HK-2 (cell line): ENCODE results near the gene MAP3K12.
"Not testable (repeated sequence)": the region's sequence is repeated elsewhere in the genome, so short reads cannot be mapped to it uniquely, and the experiment has no call there.

Source experiments
- DNase-seq: peaks from one replicate; pipeline ENCODE4 v3.0.0-alpha.2; 2018; ENCODE audit not compliant: unreplicated experiment

MAP3K12 gene

DNA sequence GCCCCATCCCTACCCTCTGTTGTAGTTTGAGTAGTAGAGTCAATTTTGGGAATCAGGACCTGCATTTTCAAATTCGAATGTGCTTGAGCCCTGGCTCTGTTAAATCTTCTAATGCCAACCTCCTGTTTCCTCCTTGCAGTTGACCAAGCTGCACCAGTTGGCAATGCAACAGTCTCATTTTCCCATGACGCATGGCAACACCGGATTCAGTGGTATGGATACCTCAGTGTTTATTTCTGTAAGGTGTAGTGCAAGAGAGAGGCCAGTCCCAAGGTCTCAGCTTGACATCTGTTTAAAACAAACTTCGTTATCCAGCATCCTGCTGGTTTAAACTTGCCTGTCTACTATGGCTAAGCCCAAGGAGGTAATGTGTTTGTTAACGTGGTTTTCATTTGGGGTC is 32.2 kb downstream of the MAP3K12 start:
- DNase-seq, result no peak

DNA sequence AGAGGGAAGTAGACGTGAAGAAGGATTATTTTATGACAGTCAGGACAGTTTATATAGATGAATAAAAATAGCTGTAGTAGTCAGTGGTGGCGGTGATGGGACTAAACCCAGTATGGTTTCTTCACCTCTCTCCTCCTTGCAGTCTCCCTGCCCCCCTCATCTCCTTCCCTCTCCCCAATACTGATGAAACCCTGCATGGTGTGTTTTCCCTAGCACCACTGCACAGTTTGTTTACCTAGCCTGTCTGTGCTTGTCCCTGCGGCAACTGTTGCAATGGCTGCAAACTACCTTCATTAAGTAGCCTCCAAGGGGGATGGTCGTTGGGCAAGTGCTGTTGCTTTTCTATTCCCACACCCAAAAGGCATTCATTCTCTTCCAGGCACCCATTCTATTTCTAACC is 32.6 kb downstream of the MAP3K12 start:
- DNase-seq, result no peak

DNA sequence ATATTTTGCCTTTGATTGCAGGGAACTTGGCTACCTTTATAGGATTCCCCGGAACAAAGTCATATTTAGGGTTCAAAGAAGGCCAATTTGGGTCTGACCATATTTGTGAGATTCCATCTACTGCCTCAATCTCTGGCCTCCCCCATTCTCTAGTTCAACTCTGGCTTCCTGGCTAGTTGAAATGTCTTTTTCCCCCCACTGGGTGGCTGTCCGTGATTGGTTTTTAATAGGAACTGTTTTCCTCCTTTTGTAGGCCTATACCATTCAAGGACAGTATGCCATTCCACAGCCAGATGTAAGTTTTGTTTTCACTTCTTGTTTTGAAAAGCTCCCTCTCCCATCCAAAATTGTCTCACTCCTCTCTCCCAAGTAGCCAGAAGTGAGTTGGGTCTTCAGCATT is 33.6 kb downstream of the MAP3K12 start:
- DNase-seq, result no peak

DNA sequence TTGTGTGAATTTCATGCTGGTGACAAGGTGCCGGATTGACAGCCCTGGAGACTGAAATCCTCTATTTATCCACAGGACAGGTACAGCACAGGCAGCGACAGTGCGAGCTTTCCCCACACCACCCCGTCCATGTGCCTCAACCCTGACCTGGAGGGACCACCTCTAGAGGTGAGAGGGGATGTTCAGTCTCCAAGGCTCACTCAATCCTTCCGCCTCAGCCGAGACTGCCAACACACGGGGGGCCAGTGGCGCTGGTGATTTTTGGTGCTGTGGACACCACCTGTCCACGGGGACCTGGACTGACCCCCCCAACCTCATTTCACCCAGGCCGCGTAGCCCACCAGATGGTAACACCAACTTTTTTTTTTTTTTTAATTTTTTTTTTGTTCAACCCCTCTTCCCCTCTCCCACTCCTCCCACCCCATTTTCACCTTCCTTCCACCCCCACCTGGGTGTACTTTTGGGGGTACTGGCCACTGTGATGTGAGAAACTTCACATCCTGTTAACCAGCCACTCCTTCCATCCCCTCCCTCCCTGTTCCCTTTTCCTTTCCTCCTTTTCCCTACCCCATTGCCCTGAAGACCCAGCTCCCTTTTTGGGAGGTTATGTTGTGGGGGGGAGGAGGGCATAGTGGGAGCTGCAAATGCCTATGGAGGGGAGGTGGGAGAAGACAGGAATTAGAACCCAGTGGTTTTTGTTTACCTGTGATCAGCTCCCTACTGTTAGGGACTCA is 34.4 kb downstream of the MAP3K12 start:
- DNase-seq, result no peak

DNA sequence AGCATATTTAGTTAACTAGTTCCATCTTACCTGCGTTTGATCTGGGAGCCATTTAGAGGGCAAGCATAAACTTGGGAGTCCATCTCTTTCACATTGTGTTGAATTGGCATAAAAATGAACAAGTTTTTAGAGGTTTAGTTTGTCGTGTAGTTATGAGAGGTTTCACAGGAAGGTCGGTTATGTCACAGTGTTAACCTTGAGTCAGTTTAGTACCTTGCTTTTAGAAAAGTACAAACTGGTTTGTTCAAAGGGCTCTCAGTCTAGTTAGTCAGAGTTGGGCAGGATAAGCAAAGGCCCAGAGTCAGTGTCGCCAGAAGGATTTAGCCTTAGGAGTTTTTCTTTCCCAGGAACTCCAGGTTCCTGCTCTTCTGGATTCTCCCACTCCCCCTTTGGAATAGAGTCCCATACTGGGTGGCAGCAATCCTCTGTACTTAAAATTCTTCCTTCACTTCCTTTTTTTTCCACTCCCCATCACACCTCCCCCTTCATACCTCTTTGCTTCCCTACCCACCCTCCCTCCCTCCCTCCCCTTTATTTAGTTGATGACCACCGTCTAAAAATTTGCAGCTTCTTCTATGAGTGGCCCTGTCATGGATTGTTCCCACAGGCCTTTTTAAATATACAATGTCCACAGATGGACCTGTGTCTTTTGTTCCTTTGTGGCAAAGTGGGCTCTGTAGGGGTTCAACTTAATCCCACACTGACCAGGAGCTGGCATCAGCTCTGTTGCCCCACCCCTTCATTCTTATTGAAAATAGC is 35.3 kb downstream of the MAP3K12 start:
- no peak for DNase-seq

DNA sequence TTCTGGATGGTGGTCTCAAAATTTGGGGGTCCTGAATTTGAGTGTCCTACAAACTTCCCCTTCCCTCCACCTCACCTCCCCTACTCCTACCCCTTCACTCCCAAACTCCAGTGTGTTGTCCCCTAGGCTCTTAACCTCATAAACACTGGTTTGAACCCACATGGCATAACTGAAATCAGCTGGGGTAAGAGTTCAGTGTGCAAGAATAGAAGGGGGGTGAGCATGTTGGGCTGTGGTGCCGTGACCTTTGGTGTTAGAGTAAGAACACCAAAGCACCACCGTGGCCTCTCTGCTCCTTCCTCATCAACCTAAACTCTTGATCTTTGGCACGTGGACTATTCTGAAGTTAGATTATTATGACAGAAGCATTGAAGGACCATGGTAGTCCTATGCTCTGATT is 36.3 kb downstream of the MAP3K12 start:
- no peak for DNase-seq

DNA sequence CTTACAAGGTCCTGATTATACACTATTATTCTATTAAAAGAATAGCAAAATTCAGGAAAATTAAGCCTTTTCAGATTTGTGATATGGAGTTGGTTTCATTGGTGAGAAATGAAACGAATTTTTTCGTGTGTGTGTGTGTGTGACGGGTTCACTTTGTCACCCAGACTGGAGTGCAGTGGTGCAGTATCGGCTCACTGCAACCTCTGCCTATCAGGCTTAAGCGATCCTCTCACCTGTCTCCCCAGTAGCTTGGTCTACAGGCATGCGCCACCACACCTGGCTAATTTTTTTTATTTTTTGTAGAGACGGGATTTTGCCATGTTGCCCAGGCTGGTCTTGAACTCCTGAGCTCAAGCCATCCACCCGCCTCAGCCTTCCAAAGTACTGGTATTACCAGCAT is 37.7 kb downstream of the MAP3K12 start:
- DNase-seq, result no peak

DNA sequence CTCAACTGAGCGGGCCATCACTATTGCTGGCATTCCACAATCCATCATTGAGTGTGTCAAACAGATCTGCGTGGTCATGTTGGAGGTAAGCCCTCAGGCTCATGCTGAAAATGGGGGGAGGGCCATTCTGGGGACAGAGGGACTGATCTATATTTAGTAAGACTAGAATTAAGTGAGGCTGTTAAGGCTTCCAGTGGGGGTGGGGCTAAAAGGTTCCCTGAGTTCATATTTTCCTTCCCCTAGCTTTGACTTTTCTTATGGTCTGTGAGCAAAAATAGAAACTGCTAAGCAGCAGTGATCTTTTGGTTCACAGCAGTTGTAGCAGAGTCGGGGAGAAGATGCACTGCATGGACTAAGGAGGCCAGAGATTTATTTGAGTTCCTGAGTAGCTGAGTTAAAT is 38.2 kb downstream of the MAP3K12 start:
- DNase-seq, result no peak

DNA sequence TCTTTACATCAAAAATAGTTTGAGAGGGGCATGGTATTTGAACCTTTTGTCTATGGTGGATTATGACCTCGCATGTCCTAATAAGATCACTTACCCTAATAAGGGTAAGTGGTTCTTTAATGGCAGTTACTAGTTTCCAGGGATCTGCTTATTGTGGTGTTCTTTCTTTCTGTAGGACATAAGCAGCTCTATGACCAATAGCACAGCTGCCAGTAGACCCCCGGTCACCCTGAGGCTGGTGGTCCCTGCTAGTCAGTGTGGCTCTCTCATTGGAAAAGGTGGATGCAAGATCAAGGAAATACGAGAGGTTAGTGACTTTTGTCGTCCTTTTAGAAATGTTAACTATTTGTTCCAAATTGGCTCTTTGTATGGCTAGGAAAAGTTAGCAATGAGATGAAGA is 40.2 kb downstream of the MAP3K12 start:
- DNase-seq, result no peak

DNA sequence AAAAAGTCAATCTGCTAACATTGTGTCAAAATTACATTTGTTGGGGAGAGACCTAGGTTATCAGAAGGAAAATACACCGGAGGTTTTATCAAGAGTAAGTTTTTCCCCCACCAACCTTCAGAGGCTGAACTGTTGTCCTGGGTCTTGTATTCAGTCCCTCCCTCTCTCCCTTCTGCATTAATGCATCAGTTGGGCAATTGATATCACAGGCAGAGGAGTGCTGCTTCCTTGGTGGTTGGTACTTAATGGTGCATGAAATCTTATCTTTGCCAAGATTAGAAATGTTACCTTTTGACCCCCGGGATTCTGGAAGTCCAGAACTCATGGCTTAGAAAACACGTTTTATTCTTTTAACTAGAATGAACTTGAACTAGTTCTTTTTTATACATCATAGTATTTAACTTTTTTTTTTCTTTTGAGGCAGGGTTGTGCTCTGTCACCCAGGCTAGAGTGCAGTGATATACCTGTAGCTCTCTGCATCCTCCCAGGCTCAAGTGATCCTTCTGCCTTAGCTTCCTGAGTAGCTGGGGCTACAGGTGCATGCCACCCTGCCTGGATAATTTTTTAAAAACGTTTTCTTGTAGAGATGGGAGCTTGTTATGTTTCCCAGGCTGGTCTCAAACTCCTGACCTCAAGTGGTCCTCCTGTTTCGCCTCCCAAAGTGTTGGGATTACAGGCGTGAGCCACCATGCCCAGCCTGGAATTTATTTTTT is 42.4 kb downstream of the MAP3K12 start:
- no peak for DNase-seq

DNA sequence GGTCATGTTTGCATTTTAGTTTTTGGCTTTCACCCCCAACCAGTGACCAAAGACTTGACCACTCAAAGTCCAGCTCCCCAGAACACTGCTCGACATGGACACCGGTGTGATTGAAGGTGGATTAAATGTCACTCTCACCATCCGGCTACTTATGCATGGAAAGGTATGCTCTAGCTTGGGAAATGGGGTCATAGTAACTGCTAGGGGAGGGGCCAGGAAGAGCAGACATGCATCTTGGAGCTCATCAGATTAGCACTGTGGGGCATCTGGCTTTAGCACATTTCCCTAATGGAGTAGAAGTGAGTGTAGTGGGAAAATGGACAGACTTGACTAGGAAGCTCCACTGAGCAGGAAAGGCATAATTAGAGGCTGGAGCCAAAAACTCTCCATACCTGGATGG is 44.6 kb downstream of the MAP3K12 start:
- no peak for DNase-seq

DNA sequence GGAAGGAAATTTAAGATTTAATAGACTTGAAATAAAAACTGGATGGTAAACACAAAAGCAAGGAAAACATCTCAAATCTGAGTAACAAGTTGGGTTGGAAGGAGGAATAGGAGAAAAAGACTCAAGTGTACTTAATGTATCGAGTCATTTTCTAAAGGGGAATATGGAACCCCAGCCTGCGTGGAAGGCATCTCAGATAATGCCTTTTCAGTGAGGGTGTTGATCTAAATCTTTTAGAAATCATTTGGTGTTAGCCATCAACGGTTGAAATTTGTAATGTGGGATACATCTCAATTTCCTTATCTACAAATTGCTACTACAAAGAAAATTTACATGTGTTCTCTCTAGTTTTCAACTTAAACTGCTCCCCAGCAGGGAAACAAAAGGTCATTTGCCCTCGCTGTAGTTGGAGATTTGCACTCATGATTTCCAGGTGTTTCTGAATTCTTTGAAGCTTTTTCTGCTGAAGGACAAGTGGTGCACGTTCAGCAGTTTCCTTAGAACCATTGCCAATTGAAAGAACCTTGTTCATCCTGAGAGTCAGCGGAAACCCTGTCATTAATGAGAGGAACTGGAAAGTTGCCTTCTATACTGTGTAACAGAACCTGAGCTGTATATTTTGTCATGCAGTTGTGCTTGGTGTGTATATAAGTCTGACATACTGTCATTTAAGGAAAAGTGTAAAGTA is 45.2 kb downstream of the MAP3K12 start:
- no peak for DNase-seq

DNA sequence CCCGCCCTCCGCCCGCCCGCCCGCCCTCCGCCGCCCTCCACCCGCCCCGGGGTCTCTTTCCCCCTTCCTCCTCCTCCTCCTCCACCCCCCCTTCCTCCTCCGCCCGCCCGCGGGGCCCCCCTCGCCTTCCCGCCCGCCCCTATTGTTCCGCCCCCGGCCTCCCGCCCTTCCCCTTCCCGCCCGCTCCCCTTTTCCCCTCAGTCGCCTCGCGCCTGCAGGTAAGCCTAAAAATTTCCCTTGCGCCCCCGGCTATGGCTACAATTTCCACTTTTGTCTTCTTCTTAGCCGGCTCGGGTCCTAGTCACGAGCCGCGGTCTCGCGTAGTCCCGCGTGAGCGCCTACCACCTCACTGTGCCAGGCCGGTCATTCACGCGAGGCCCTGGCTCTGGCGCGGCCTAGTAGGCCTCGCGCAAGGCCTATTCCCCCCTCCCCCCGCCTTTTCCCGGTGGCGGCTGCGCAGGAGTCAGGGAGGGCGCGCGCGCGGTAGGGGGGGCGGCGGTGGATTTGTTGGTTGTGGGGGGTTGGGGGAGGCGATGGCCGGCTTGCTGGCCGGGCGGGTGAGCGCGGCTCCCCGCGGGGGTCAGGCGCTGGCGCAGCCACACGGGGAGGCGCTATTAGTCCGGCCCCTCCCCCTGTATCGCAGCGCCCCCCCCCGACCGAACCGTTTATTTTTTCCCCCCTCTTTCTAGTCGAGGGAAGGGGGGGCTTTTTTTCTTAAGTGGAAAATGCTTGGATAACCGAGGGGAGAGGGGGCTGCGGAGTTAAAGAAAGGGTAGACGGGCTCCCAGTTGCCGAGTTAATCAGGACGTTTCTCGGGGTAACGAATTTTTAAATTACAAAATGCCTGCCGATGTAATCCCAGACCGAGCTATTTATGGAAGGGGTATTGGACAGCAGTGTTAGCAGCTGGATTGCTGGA is 46.8 kb downstream of the MAP3K12 start:
- DNase-seq, result peak; percentile 89

DNA sequence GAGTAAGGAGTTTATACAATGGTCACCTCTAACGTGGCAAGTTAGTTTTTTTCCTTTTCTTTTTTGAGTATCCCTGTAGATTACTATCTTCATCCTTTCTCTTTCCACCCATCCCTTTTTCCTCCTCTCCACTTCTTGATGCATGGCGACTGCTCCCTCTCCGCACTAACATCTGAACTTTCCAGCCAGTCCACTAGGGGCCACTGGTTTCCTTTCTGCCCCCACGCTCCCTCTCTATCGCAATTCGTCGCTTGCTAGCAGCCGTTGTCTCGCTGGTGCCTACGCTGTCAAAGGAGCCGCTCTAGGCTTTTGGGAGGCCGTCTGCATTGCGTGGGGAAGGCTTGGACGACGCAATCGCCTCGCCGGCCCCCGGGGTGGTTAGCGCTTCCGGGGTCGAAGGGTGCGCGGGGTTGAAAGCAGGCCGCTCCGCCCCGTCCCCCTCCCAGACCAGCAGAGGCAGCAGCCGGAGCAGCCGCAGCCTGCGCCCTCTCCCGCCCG is 47.5 kb downstream of the MAP3K12 start, which contains the start of gene PCBP2:
Gene PCBP2 (plus strand): TSS at position 442 of the 498 bp plus-strand sequence. CDS start 2,699 bp downstream, outside the sequence.
- peak; percentile 99 for DNase-seq

DNA sequence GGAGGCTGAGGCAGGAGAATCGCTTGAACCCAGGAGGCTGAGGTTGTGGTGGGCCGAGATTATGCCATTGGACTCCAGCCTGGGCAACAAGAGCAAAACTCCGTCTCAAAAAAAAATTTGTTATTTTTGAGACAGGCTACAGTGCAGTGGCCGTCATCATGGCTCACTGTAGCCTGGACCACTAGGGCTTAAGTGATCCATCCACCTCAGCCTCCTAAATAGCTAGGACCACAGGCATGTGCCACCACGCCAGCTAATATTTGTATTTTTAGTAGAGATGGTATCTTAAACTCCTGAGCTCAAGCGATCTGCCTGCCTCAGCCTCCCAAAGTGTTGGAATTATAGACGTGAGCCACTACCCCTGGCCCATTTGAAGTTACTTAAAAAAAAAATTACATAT is 48.3 kb downstream of the MAP3K12 start:
- no peak for DNase-seq

DNA sequence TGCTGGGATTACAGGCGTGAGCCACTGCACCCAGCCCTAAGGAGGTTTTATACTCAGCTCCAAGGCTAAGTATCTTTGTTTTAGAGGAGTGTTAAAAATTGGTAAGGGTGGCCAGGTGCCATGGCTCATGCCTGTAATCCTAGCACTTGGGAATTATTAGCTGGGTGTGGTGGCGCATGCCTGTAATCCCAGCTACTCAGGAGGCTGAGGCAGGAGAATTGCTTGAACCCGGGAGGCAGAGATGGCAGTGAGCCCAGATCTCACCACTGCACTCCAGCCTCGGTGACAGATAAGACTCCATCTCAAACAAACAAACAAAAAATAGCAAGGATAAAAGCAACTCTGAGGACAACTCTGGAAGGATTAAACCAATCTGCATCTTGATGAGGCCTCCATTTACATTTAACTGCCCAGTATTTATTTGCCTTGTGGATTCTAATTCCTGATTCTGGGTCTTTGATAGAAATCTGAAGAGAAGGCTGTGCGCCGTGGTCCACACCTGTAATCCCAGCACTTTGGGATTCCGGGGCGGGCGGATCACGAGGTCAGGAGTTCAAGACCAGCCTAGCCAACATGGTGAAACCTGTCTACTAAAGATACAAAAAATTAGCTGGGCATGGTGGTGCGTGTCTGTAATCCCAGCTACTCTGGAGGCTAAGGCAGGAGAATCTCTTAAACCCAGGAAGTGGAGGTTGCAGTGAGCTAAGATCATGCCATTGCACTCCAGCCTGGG is 54.5 kb downstream of the MAP3K12 start:
- not testable (repeated sequence) for DNase-seq

DNA sequence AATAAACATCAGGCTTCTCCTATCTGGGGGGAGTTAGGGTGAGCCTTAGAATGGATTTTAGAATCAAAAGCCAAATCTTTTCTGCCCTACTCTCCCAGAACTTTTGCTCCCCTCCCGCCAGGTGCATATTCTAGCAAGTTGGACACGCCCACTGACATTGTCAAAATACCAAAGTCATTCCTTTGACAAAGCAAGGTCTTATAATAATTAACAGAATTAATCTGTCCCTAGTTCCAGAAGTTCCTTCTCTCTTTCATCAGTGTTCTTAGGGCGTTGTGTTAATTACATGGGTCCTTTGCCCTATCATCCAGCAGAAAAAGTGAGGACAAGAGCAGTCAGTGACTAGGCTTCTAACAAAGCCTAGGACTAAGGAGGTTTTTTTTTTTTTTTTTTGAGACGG is 55.3 kb downstream of the MAP3K12 start:
- no peak for DNase-seq

DNA sequence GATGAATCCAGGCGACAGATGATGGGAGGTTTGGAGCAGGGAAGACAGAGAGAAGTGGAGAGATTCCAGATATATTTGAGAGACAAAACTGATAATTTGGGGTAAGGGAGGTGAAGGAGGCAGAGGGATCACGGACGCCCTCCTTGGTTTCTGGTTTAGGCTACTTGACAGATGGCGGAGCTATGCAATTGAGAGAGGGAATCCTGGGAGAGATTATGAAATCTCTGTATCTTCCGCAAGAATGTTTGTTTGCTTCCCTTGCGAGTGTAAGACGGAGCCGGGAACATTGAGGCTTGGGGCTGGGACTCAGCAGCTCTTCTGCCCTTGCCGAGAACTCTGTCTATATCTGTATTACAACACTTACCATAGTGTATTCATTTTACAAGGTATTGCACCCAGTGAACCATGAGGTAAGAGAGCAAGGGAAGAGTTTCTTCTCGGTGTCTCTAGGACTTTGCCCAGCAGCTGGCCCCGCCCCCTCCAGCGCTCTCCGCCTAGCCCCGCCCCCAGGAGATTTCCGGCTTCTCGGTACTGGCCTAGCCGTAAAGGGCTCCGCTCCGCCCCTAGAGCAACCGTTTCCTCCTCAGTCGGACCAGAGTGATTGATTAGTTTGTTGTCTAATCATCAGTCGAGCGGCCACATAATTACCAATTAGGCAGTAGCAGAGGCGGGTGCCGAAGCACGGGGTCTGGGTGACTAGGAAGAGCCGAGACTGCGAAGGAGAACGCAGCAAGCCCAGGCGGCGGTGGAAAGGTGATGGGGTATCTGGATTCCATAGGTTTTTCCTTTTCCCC is 58.0 kb downstream of the MAP3K12 start, which contains the start of gene PRR13:
Gene PRR13 (plus strand): TSS at position 695 of the 794 bp plus-strand sequence. CDS start 981 bp downstream, outside the sequence.
- DNase-seq, result peak; percentile 99

DNA sequence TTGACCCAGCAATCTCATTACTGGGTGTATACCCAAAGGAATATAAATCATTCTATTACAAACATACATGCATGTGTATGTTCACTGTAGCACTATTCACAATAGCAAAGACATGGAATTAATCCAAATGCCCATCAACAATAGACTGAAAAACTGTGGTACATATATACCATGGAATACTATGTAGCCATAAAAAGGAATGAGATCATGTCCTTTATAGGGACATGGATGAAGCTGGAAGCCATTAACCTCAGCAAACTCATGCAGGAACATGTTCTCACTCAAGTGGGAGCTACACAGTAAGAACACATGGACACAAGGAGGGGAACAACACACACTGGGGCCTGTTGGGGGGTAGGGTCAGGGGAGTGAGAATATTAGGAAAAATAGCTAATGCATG is 59.7 kb downstream of the MAP3K12 start:
- not testable (repeated sequence) for DNase-seq
